ENCODE measurements around the gene JUN. TPM values are rescaled to one million over a fixed set of nuclear protein-coding genes. Genes with fewer than 3 reads are reported as not detected.

JUN gene
- total RNA-seq, 6 donors from 2014 or later, result 142 to 400 (median 236) TPM

DNA sequence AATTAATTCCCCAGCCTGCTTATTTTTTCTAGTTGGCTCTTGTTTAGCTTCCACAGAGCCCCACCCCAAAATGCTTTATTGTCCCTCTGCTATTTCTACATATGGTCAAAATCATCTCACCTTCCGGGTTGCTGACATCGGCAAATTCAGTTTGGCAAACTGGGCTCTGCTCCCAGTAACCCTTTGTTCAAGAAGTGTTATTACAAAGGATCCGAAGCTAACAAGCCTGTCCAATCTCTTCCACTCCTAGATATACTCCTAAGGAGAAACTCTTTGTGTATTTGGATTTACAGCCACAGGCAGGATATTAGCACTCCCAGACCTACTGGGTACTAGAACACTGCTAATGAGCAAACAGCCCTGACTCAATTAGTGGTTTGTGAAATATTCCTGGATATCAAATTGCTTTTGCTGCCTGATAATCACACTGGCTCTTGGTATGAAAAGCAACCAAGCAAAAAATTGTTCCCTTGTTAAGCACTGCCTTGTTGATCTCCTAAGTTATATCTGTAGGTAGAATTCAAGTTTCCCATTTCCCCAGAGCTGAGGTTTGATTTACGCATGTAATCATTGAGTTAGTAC is 4.0 kb downstream of the JUN start:
- H3K36me3 ChIP-seq, result peaks cover 0 to 19% (median 3%) of the 10 kb centered on the region in 4 donors
- ATAC-seq (ENCODE audit: low FRiP score in 2 of 2) (peak in 1 of 2 donors; percentile 1), DNase-seq (peak in 1 of 2 donors; percentile 47)
- no peaks in the 10 kb centered on the region for H3K27me3 ChIP-seq
- H3K4me3 ChIP-seq, result peak overlapping the region in 2 of 4 donors; percentile 73 to 87
- TF ChIP-seq POLR2A (IDR thresholded peaks at IDR 0.05) (peak in 2 of 4 donors; percentile 58 to 70), POLR2AphosphoS5 (IDR thresholded peaks at IDR 0.05) (peak in 1 of 2 donors; percentile 12), EP300 (IDR thresholded peaks at IDR 0.05) (no peak)
- TF ChIP-seq, protein P1, sequence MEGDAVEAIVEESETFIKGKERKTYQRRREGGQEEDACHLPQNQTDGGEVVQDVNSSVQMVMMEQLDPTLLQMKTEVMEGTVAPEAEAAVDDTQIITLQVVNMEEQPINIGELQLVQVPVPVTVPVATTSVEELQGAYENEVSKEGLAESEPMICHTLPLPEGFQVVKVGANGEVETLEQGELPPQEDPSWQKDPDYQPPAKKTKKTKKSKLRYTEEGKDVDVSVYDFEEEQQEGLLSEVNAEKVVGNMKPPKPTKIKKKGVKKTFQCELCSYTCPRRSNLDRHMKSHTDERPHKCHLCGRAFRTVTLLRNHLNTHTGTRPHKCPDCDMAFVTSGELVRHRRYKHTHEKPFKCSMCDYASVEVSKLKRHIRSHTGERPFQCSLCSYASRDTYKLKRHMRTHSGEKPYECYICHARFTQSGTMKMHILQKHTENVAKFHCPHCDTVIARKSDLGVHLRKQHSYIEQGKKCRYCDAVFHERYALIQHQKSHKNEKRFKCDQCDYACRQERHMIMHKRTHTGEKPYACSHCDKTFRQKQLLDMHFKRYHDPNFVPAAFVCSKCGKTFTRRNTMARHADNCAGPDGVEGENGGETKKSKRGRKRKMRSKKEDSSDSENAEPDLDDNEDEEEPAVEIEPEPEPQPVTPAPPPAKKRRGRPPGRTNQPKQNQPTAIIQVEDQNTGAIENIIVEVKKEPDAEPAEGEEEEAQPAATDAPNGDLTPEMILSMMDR (IDR thresholded peaks at IDR 0.05), result no peak
- peak overlapping the region in 3 of 4 donors; percentile 51 to 99 (median 99) for H3K27ac ChIP-seq
- peaks cover 0 to 15% (median 6%) of the 10 kb centered on the region in 4 donors for H3K4me1 ChIP-seq
- WGBS, 2 donors, result 32 to 41% methylated on average over 4 of the region's 4 CpGs
- H3K9me3 ChIP-seq, result no peaks in the 10 kb centered on the region

DNA sequence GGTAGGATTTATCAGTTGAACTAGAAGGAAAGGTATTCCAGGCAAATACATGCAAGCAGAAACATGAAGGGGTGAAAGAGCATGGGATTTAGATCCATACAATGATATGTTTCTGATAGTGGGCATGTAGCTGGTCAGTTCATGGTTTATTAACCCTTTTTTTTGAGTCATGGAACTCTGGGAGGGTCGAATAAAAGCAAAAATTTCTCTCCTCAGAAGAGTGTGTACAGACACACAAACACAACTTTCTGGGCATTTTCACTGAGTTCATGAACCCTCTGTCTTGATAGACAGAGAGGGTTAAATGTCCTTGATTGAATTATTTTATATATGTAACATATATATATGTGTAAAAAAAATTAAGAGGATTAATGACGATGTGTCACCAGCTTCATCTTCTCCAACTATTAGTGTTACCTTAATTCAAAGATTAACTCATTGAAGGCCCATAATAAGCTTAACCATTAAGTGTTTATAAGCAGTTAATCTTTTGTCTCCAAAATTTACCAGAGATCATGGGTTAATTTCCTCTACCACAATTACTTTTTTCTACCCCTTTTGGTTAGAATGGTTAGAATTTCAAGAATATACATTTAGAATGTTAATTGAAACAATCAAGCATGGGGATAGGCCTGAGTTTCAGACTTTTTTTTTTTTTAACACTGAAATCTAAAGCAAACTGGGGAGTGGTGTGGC is 4.6 kb downstream of the JUN start:
- H3K27me3 ChIP-seq, result no peaks in the 10 kb centered on the region
- WGBS, 2 donors, result 45 to 66% methylated on average over 2 of the region's 2 CpGs
- ATAC-seq (ENCODE audit: low FRiP score in 2 of 2) (no peak), DNase-seq (no peak)
- H3K36me3 ChIP-seq, result peaks cover 0 to 19% (median 3%) of the 10 kb centered on the region in 4 donors
- H3K27ac ChIP-seq, result peak overlapping the region in 2 of 4 donors; percentile 51 to 99
- no peak for TF ChIP-seq EP300 (IDR thresholded peaks at IDR 0.05)
- no peak for TF ChIP-seq POLR2AphosphoS5 (IDR thresholded peaks at IDR 0.05)
- no peak for TF ChIP-seq POLR2A (IDR thresholded peaks at IDR 0.05)
- TF ChIP-seq, protein P1 (IDR thresholded peaks at IDR 0.05), result no peak
- peaks cover 0 to 15% (median 6%) of the 10 kb centered on the region in 4 donors for H3K4me1 ChIP-seq
- H3K4me3 ChIP-seq, result peak overlapping the region in 1 of 4 donors; percentile 87
- no peaks in the 10 kb centered on the region for H3K9me3 ChIP-seq

DNA sequence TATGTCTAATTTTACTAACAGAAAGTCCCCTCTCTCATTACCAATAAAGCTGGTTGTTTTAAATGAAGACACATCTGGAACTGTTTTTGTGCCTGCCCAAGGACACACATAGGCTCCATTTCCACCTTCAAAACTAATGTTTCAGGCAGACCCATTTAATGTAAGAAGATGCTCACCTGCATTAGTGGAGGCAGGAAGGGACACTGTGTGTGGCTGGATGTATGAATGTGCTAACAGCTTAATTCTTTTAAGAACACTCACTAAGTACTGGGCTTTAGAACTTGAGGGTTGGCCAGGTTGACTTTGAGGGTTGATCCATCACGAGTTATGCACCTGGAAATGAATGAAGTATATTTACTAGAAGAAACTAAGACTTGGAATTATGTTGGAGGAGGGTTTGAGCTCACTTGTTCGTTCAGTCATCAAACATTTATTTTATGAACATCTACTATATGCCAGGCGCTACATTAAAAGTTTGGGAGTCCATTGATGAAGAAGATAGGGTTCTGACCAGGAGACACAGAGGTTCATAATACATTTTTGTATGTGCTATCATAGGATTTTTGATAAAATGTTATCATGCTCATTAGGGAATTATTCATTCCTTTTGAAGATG is 5.4 kb downstream of the JUN start:
- Histone ChIP-seq H3K9me3 (no peaks in the 10 kb centered on the region), H3K27me3 (no peaks in the 10 kb centered on the region), H3K4me3 (no peak overlapping the region), H3K27ac (peak overlapping the region in 1 of 4 donors; percentile 51), H3K36me3 (peaks cover 0 to 19% (median 3%) of the 10 kb centered on the region in 4 donors), H3K4me1 (peaks cover 5 to 20% (median 11%) of the 10 kb centered on the region in 4 donors)
- 86 to 88% methylated on average over 3 of the region's 3 CpGs for WGBS, 2 donors
- ATAC-seq (ENCODE audit: low FRiP score in 2 of 2) (no peak), DNase-seq (no peak)
- TF ChIP-seq POLR2AphosphoS5 (IDR thresholded peaks at IDR 0.05) (no peak), POLR2A (IDR thresholded peaks at IDR 0.05) (no peak), EP300 (IDR thresholded peaks at IDR 0.05) (no peak)
- TF ChIP-seq, protein P1 (IDR thresholded peaks at IDR 0.05), result no peak

DNA sequence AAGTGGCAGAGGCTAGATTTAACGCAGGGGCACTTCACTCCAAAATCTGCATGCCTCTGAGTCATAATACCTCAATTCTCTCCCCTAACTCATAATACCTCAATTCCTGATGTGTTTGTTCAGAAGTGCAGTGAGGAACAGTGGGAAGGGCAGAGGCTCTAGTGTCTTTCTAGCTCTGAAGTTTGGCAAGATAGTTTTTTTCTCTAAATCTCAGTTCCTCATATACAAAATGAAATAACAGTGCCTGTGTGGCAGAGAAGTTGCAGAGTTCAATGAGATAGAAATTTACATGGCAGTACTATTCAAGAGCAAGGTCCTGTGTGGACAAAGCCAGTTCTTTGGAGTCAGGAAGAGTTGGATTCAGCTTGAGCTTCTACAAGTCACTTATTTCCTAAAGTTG is 9.8 kb downstream of the JUN start:
- WGBS, 2 donors, result 88 to 90% methylated on average over 1 of the region's 1 CpG
- no peaks in the 10 kb centered on the region for H3K27me3 ChIP-seq
- no peak for TF ChIP-seq EP300 (IDR thresholded peaks at IDR 0.05)
- no peak for TF ChIP-seq POLR2A (IDR thresholded peaks at IDR 0.05)
- TF ChIP-seq, protein P1 (IDR thresholded peaks at IDR 0.05), result no peak
- TF ChIP-seq POLR2AphosphoS5 (IDR thresholded peaks at IDR 0.05), result no peak
- H3K36me3 ChIP-seq, result no peaks in the 10 kb centered on the region
- H3K27ac ChIP-seq, result peak overlapping the region in 3 of 4 donors; percentile 28 to 68 (median 39)
- no peak for ATAC-seq (ENCODE audit: low FRiP score in 2 of 2)
- no peak for DNase-seq
- H3K9me3 ChIP-seq, result no peaks in the 10 kb centered on the region
- H3K4me3 ChIP-seq, result no peak overlapping the region
- peaks cover 9 to 16% (median 12%) of the 10 kb centered on the region in 4 donors for H3K4me1 ChIP-seq
